Amniotic stem cell (primary cell): Measurements from ENCODE around the gene DENND2C.
A peak's percentile ranks its signal among the peaks of the same experiment; 100 is the strongest.
"Not testable (repeated sequence)": the region's sequence is repeated elsewhere in the genome, so short reads cannot be mapped to it uniquely, and the experiment has no call there.

ENCODE experiments used
- DNase-seq: peaks from one replicate; lab custom pipeline; 2025; lab: John Stamatoyannopoulos, UW

DENND2C gene

GRCh38 chr1:114597949-114598348 is 71.9 kb downstream of the DENND2C start:
- DNase-seq = no peak

GRCh38 chr1:114595602-114596001 is 74.2 kb downstream of the DENND2C start:
- no peak for DNase-seq

GRCh38 chr1:114594046-114594445 is 75.8 kb downstream of the DENND2C start:
- DNase-seq = no peak

GRCh38 chr1:114589122-114589521 is 80.7 kb downstream of the DENND2C start:
- no peak for DNase-seq

- no peak for DNase-seq
These were observed 81.6 kb downstream of the DENND2C start for GRCh38 chr1:114588196-114588689.

GRCh38 chr1:114587203-114587991 is 82.5 kb downstream of the DENND2C start:
- DNase-seq = no peak

- no peak for DNase-seq
These were observed 83.3 kb downstream of the DENND2C start for GRCh38 chr1:114586513-114587047.

GRCh38 chr1:114585231-114585630 is 84.6 kb downstream of the DENND2C start:
- DNase-seq = peak; percentile 7

- peak; percentile 97 for DNase-seq
These were observed 88.2 kb downstream of the DENND2C start, which contains the start of gene BCAS2 for GRCh38 chr1:114581335-114582287. TSS of gene BCAS2 (minus strand) at chr1:114581615. CDS start at chr1:114581591, 24 bp downstream.

- DNase-seq = no peak
These were observed 95.5 kb downstream of the DENND2C start for GRCh38 chr1:114574365-114574764.

- DNase-seq = no peak
These were observed 105.7 kb downstream of the DENND2C start for GRCh38 chr1:114564141-114564540.

GRCh38 chr1:114562978-114563510 is 106.8 kb downstream of the DENND2C start:
- not testable (repeated sequence) for DNase-seq

GRCh38 chr1:114561333-114561732 is 108.5 kb downstream of the DENND2C start:
- no peak for DNase-seq

GRCh38 chr1:114559356-114559755 is 110.5 kb downstream of the DENND2C start:
- DNase-seq = no peak

GRCh38 chr1:114558544-114558943 is 111.3 kb downstream of the DENND2C start:
- DNase-seq = no peak

- no peak for DNase-seq
These were observed 115.3 kb downstream of the DENND2C start for GRCh38 chr1:114554577-114554976.

- no peak for DNase-seq
These were observed 117.7 kb downstream of the DENND2C start for GRCh38 chr1:114552106-114552639.

- DNase-seq = no peak
These were observed 118.4 kb downstream of the DENND2C start for GRCh38 chr1:114551400-114551799.

GRCh38 chr1:114550336-114550735 is 119.5 kb downstream of the DENND2C start:
- no peak for DNase-seq

- DNase-seq = no peak
These were observed 120.7 kb downstream of the DENND2C start for GRCh38 chr1:114549137-114549536.

GRCh38 chr1:114547076-114547475 is 122.8 kb downstream of the DENND2C start:
- DNase-seq = no peak

GRCh38 chr1:114545796-114546195 is 124.1 kb downstream of the DENND2C start:
- no peak for DNase-seq
